ENCODE results near the gene TMEM59.
"Not testable (repeated sequence)": the region's sequence is repeated elsewhere in the genome, so short reads cannot be mapped to it uniquely, and the experiment has no call there.

Gene TMEM59

GRCh38 chr1:54011316-54012007 lies 41.5 kb downstream of the TMEM59 start:
- DNase-seq = no peak

GRCh38 chr1:54010415-54011117 lies 42.4 kb downstream of the TMEM59 start:
- no peak for DNase-seq

- no peak for DNase-seq
Observed at GRCh38 chr1:54009406-54009805, 43.6 kb downstream of the TMEM59 start.

- no peak for DNase-seq
Observed at GRCh38 chr1:54008876-54009275, 44.1 kb downstream of the TMEM59 start.

GRCh38 chr1:54007613-54008012 lies 45.4 kb downstream of the TMEM59 start:
- no peak for DNase-seq

GRCh38 chr1:54006508-54006907 lies 46.5 kb downstream of the TMEM59 start:
- DNase-seq = no peak

- no peak for DNase-seq
Observed at GRCh38 chr1:54004481-54005049, 48.4 kb downstream of the TMEM59 start.

- DNase-seq = not testable (repeated sequence)
Observed at GRCh38 chr1:54003750-54004480, 49.1 kb downstream of the TMEM59 start.

GRCh38 chr1:54003249-54003646 lies 49.8 kb downstream of the TMEM59 start:
- no peak for DNase-seq

GRCh38 chr1:54002544-54003248 lies 50.3 kb downstream of the TMEM59 start:
- DNase-seq = no peak

- no peak for DNase-seq
Observed at GRCh38 chr1:54001591-54001990, 51.4 kb downstream of the TMEM59 start.

- no peak for DNase-seq
Observed at GRCh38 chr1:53999920-54000319, 53.1 kb downstream of the TMEM59 start.

- no peak for DNase-seq
Observed at GRCh38 chr1:53998223-53998622, 54.8 kb downstream of the TMEM59 start.

GRCh38 chr1:53995683-53996082 lies 57.3 kb downstream of the TMEM59 start:
- no peak for DNase-seq

- not testable (repeated sequence) for DNase-seq
Observed at GRCh38 chr1:53994516-53994915, 58.5 kb downstream of the TMEM59 start.

- no peak for DNase-seq
Observed at GRCh38 chr1:53992085-53992874, 60.7 kb downstream of the TMEM59 start.

- no peak for DNase-seq
Observed at GRCh38 chr1:53987880-53988279, 65.1 kb downstream of the TMEM59 start.

- no peak for DNase-seq
Observed at GRCh38 chr1:53986458-53986857, 66.5 kb downstream of the TMEM59 start.

- no peak for DNase-seq
Observed at GRCh38 chr1:53984726-53985125, 68.3 kb downstream of the TMEM59 start.

- DNase-seq = no peak
Observed at GRCh38 chr1:53982763-53983104, 70.3 kb downstream of the TMEM59 start.

- DNase-seq = no peak
Observed at GRCh38 chr1:53982034-53982762, 70.8 kb downstream of the TMEM59 start.
